Measurements from ENCODE around the gene CACNB1.

CACNB1 gene

GRCh38 chr17:39225308-39225958 lies 28.0 kb upstream of the CACNB1 start, which contains the start of gene STAC2:
TSS of gene STAC2 (minus strand) at chr17:39225945. CDS start at chr17:39225502, 443 bp downstream.
- DNase-seq, result no peak

- no peak for DNase-seq
Observed at GRCh38 chr17:39224778-39225307, 27.4 kb upstream of the CACNB1 start.

GRCh38 chr17:39223907-39224777 lies 26.7 kb upstream of the CACNB1 start:
- DNase-seq, result no peak

GRCh38 chr17:39222866-39223834 lies 25.7 kb upstream of the CACNB1 start:
- no peak for DNase-seq

GRCh38 chr17:39222151-39222550 lies 24.7 kb upstream of the CACNB1 start:
- no peak for DNase-seq

- no peak for DNase-seq
Observed at GRCh38 chr17:39221572-39221971, 24.1 kb upstream of the CACNB1 start.

GRCh38 chr17:39219647-39220154 lies 22.2 kb upstream of the CACNB1 start:
- no peak for DNase-seq

GRCh38 chr17:39218906-39219305 lies 21.4 kb upstream of the CACNB1 start:
- no peak for DNase-seq

GRCh38 chr17:39217734-39218369 lies 20.4 kb upstream of the CACNB1 start:
- DNase-seq, result no peak

- no peak for DNase-seq
Observed at GRCh38 chr17:39213852-39214251, 16.4 kb upstream of the CACNB1 start.

GRCh38 chr17:39212841-39213480 lies 15.5 kb upstream of the CACNB1 start:
- no peak for DNase-seq

- no peak for DNase-seq
Observed at GRCh38 chr17:39212195-39212810, 14.8 kb upstream of the CACNB1 start.

GRCh38 chr17:39210093-39210434 lies 12.6 kb upstream of the CACNB1 start:
- DNase-seq, result no peak

GRCh38 chr17:39209317-39210092 lies 12.0 kb upstream of the CACNB1 start:
- peak; percentile 73 for DNase-seq

GRCh38 chr17:39208893-39209292 lies 11.4 kb upstream of the CACNB1 start:
- DNase-seq, result no peak

GRCh38 chr17:39208136-39208535 lies 10.7 kb upstream of the CACNB1 start:
- peak; percentile 17 for DNase-seq

- DNase-seq, result no peak
Observed at GRCh38 chr17:39205112-39205526, 7.7 kb upstream of the CACNB1 start.

- DNase-seq, result no peak
Observed at GRCh38 chr17:39204245-39204644, 6.8 kb upstream of the CACNB1 start.

- no peak for DNase-seq
Observed at GRCh38 chr17:39200957-39201510, 3.6 kb upstream of the CACNB1 start.
